Brain microvascular endothelial cell (primary cell): ENCODE measurements around the gene HSF5.

Experiments used
- DNase-seq: peaks from one replicate; pipeline ENCODE4 v3.0.0-alpha.2; 2020
- H3K27ac ChIP-seq: fragments of 250-450 bp; sonication (Bioruptor Pico); 2 replicates; pipeline ENCODE4 v1.5.1; 2020; ENCODE audit warnings: mild to moderate bottlenecking, moderate library complexity
- H3K27me3 ChIP-seq: fragments of 250-450 bp; sonication (Bioruptor Pico); replicated peaks from 2 replicates; pipeline ENCODE4 v1.5.1; 2020; ENCODE audit warnings: mild to moderate bottlenecking
- H3K36me3 ChIP-seq: fragments of 250-450 bp; sonication (Bioruptor Pico); replicated peaks from 2 replicates; pipeline ENCODE4 v1.5.1; 2020; ENCODE audit warnings: mild to moderate bottlenecking
- H3K4me3 ChIP-seq: 2 replicates; pipeline ENCODE4 v1.5.1; 2011; ENCODE audit warnings: low read depth, mild to moderate bottlenecking, control low read depth, low read length, moderate library complexity
- CTCF ChIP-seq: IDR thresholded peaks from 2 replicates; pipeline ENCODE4 v1.5.1; 2011; ENCODE audit warnings: low read depth, mild to moderate bottlenecking, moderate library complexity, low read length, control low read depth, inconsistent platforms; ENCODE audit errors: missing control alignments
- in situ Hi-C: cut with HindIII; loops from 2 replicates; pipeline ENCODE4 v1.10.0; 2017; ENCODE audit warnings: low sequenced_read_pairs, low pct_ligation_motif_present

HSF5 gene

GRCh38 chr17:58390884-58391283, 97.3 kb downstream of the HSF5 start:
- Histone ChIP-seq H3K27me3 (peaks cover 9% of the 10 kb centered on the region), H3K27ac (no peak overlapping the region), H3K4me3 (no peak overlapping the region), H3K36me3 (no peaks in the 10 kb centered on the region)
- in situ Hi-C loops = no loop called here
- DNase-seq = no peak
- no peak for TF ChIP-seq CTCF

- no peak for DNase-seq
- in situ Hi-C loops = no loop called here
- H3K27me3 ChIP-seq = peaks cover 6% of the 10 kb centered on the region
- H3K36me3 ChIP-seq = no peaks in the 10 kb centered on the region
- TF ChIP-seq CTCF = no peak
- H3K27ac ChIP-seq = no peak overlapping the region
- no peak overlapping the region for H3K4me3 ChIP-seq
Measured at GRCh38 chr17:58388302-58389190, 99.7 kb downstream of the HSF5 start.

- no peaks in the 10 kb centered on the region for H3K36me3 ChIP-seq
- H3K27me3 ChIP-seq = peaks cover 6% of the 10 kb centered on the region
- no peak for TF ChIP-seq CTCF
- in situ Hi-C loops = no loop called here
- H3K4me3 ChIP-seq = no peak overlapping the region
- no peak overlapping the region for H3K27ac ChIP-seq
- DNase-seq = no peak
Measured at GRCh38 chr17:58387834-58388233, 100.4 kb downstream of the HSF5 start.

GRCh38 chr17:58386708-58387107, 101.5 kb downstream of the HSF5 start:
- Histone ChIP-seq H3K4me3 (no peak overlapping the region), H3K27ac (no peak overlapping the region), H3K36me3 (no peaks in the 10 kb centered on the region), H3K27me3 (peaks cover 6% of the 10 kb centered on the region)
- in situ Hi-C loops = no loop called here
- TF ChIP-seq CTCF = no peak
- DNase-seq = no peak

GRCh38 chr17:58385359-58385899, 102.8 kb downstream of the HSF5 start:
- no peak for TF ChIP-seq CTCF
- DNase-seq = no peak
- no peak overlapping the region for H3K4me3 ChIP-seq
- H3K27ac ChIP-seq = no peak overlapping the region
- H3K36me3 ChIP-seq = no peaks in the 10 kb centered on the region
- H3K27me3 ChIP-seq = peaks cover 6% of the 10 kb centered on the region
- in situ Hi-C loops = no loop called here
